Liver (tissue), 9 donors: ENCODE results near the gene IFIT3. TPM values are rescaled to one million over a fixed set of nuclear protein-coding genes. Genes with fewer than 3 reads are reported as not detected.
A peak's percentile ranks its signal among the peaks of the same experiment; 100 is the strongest.

ENCODE experiments used
- DNase-seq: peaks from one replicate; pipeline ENCODE4 v3.0.0-alpha.2; 2017; ENCODE audit warnings: low spot score
- H3K27ac ChIP-seq, 2 donors: one replicate each; pipeline ENCODE4 v1.7.0; 2013; ENCODE audit warnings: inconsistent platforms in 2 of 2, low read length in 2 of 2, control low read depth in 1 of 2, low read depth in 1 of 2, mild to moderate bottlenecking in 1 of 2
- H3K27me3 ChIP-seq, 4 donors: one replicate each; pipeline versions ENCODE4 v1.6.1 to v1.7.0; 2013; ENCODE audit warnings: low read length in 3 of 4, inconsistent platforms in 1 of 4, mild to moderate bottlenecking in 1 of 4, moderate library complexity in 1 of 4; ENCODE audit not compliant: control insufficient read depth in 4 of 4, insufficient read depth in 4 of 4
- H3K36me3 ChIP-seq, 4 donors: one replicate each; pipeline versions ENCODE4 v1.6.1 to v1.7.0; 2013; ENCODE audit warnings: low read length in 3 of 4, mild to moderate bottlenecking in 3 of 4, low read depth in 1 of 4, moderate library complexity in 1 of 4; ENCODE audit not compliant: control insufficient read depth in 4 of 4, insufficient read depth in 3 of 4
- H3K4me1 ChIP-seq, 4 donors: one replicate each; pipeline versions ENCODE4 v1.6.1 to v1.7.0; 2013; ENCODE audit warnings: low read length in 3 of 4, mild to moderate bottlenecking in 3 of 4, moderate library complexity in 1 of 4; ENCODE audit not compliant: control insufficient read depth in 4 of 4, insufficient read depth in 4 of 4
- H3K4me3 ChIP-seq, 3 donors: one replicate each; pipeline versions ENCODE4 v1.6.1 to v1.7.0; 2013; ENCODE audit warnings: low read length in 3 of 3, control low read depth in 1 of 3, low read depth in 1 of 3, mild to moderate bottlenecking in 1 of 3
- H3K9ac ChIP-seq, 2 donors: one replicate each; pipeline ENCODE4 v1.7.0; 2013; ENCODE audit warnings: low read length in 2 of 2, mild to moderate bottlenecking in 2 of 2, moderate library complexity in 2 of 2, control low read depth in 1 of 2, low read depth in 1 of 2
- H3K9me3 ChIP-seq, 4 donors: one replicate each; pipeline versions ENCODE4 v1.6.1 to v1.7.0; 2013; ENCODE audit warnings: low read length in 3 of 4; ENCODE audit not compliant: control insufficient read depth in 4 of 4
- ATF3 ChIP-seq: IDR thresholded peaks from 2 replicates; pipeline ENCODE4 v1.6.1; 2016; ENCODE audit warnings: antibody characterized with exemption
- EGR1 ChIP-seq, 2 donors: IDR thresholded peaks; 2 replicates each; pipeline ENCODE4 v1.6.1; 2016 to 2018; ENCODE audit warnings: antibody characterized with exemption in 2 of 2, low read depth in 2 of 2
- HNF4G ChIP-seq: IDR thresholded peaks from 2 replicates; pipeline ENCODE4 v1.6.1; 2016; ENCODE audit warnings: antibody characterized with exemption
- JUND ChIP-seq, 2 donors: IDR thresholded peaks; 2 replicates each; pipeline ENCODE4 v1.6.1; 2016; ENCODE audit warnings: antibody characterized with exemption in 2 of 2
- MAX ChIP-seq: IDR thresholded peaks from 2 replicates; pipeline ENCODE4 v1.6.1; 2016; ENCODE audit warnings: antibody characterized with exemption
- REST ChIP-seq: IDR thresholded peaks from 2 replicates; pipeline ENCODE4 v1.6.1; 2016; ENCODE audit warnings: antibody characterized with exemption, mild to moderate bottlenecking
- SP1 ChIP-seq: IDR thresholded peaks from 2 replicates; pipeline ENCODE4 v1.6.1; 2018; ENCODE audit warnings: antibody characterized with exemption, mild to moderate bottlenecking
- TAF1 ChIP-seq: conservative IDR thresholded peaks from 2 replicates; pipeline ENCODE4 v1.6.1; 2016; ENCODE audit warnings: antibody characterized with exemption, mild to moderate bottlenecking
- WGBS: extraction: QIAGEN DNeasy Blood & Tissue Kit; methylation state at CpG from one replicate; pipeline ENCODE4 v1.1.7; 2013; 5-methylcytosine and 5-hydroxymethylcytosine counted together
- polyA plus RNA-seq, 2 donors: library from polyadenylated mRNA; stranded (reverse) in 1 of 2; unstranded in 1 of 2; fragments of 200-250 nt in 1 of 2; fragments of >200 nt in 1 of 2; fragmentation: Nextera tagmentation in 1 of 2; extraction: Ambion mirVana in 1 of 2; gene quantifications; one replicate each; pipeline versions ENCODE4 v1.2.1 to v1.2.3, GENCODE V29; 2013 to 2015
- total RNA-seq, 2 donors: library from RNA; depleted of rRNA; stranded (reverse); fragments of >200 nt; gene quantifications; one replicate each; pipeline ENCODE4 v1.2.3, GENCODE V29; 2014
- TF ChIP-seq, protein P1 (sequence below): IDR thresholded peaks from 2 replicates; pipeline ENCODE4 v1.6.1; 2016; ENCODE audit warnings: antibody characterized with exemption
- donor health status: healthy.
- donor health status: healthy.
- donor health status: healthy.
- donor health status: healthy.
- donor health status: healthy.

IFIT3 gene
- total and polyA plus RNA-seq, 4 donors = 9.2 to 11.2 (median 10.4) TPM

DNA sequence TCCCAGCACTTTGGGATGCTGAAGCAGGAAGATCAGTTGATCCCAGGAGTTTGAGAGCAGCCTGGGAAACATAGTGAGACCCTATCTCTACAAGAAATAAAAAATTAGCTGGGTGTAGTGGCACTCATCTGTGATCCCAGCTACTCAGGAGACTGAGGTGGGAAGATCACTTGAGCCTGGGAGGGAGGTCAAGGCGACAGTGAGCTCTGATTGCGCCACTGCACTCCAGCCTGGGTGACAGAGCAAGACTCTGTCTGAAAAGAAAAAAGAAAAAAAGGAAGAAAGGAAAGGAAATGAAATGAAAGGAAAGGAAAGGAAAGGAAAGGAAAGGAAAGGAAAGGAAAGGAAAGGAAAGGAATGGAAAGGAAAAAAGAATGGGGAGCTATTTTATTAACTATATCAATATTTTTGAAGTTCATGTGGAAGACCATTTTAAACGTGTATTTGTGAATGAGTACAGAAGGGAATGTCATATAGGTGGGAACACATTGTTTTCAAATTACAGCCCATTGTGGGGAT is 33.0 kb upstream of the IFIT3 start (continued):
- TF ChIP-seq REST (no peak), ATF3 (no peak), SP1 (no peak), JUND (IDR thresholded peaks at IDR 0.05) (no peak), EGR1 (IDR thresholded peaks at IDR 0.05; ENCODE audit: low read depth in 2 of 2) (no peak)
- TF ChIP-seq, protein P1, sequence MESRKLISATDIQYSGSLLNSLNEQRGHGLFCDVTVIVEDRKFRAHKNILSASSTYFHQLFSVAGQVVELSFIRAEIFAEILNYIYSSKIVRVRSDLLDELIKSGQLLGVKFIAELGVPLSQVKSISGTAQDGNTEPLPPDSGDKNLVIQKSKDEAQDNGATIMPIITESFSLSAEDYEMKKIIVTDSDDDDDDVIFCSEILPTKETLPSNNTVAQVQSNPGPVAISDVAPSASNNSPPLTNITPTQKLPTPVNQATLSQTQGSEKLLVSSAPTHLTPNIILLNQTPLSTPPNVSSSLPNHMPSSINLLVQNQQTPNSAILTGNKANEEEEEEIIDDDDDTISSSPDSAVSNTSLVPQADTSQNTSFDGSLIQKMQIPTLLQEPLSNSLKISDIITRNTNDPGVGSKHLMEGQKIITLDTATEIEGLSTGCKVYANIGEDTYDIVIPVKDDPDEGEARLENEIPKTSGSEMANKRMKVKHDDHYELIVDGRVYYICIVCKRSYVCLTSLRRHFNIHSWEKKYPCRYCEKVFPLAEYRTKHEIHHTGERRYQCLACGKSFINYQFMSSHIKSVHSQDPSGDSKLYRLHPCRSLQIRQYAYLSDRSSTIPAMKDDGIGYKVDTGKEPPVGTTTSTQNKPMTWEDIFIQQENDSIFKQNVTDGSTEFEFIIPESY = no peak

- WGBS = 10% methylated on average over 1 of the region's 1 CpG
- peaks cover 3 to 14% (median 7%) of the 10 kb centered on the region in 4 donors for H3K4me1 ChIP-seq
- no peak for DNase-seq
- H3K27me3 ChIP-seq = no peaks in the 10 kb centered on the region
- no peaks in the 10 kb centered on the region for H3K36me3 ChIP-seq
- TF ChIP-seq TAF1 (no peak), MAX (no peak), HNF4G (no peak), REST (no peak)
- TF ChIP-seq, protein P1 = no peak
- peak overlapping the region; percentile 72 to 87 for H3K27ac ChIP-seq
- H3K9me3 ChIP-seq = no peaks in the 10 kb centered on the region
- H3K9ac ChIP-seq = peak overlapping the region in 1 of 2 donors; percentile 55
- no peak overlapping the region for H3K4me3 ChIP-seq
Measured at GRCh38 chr10:89295597-89295996, 32.2 kb upstream of the IFIT3 start.
